K562 (cell line): ENCODE measurements around the gene PITRM1. TPM values are rescaled to one million over a fixed set of nuclear protein-coding genes. Genes with fewer than 3 reads are reported as not detected.

Source experiments
- ARID1B ChIP-seq: fragments of 450-650 bp; IDR thresholded peaks from 2 replicates; pipeline ENCODE4 v1.6.1; 2016; ENCODE audit warnings: antibody characterized with exemption, mild to moderate bottlenecking, inconsistent platforms
- CBX8 ChIP-seq: fragments of 200-600 bp; sonication (generic); IDR thresholded peaks from 2 replicates; pipeline ENCODE4 v1.6.1; 2012; ENCODE audit warnings: borderline replicate concordance, mixed run types, low read depth, mild to moderate bottlenecking, moderate library complexity, mixed read lengths, low read length, control low read depth, inconsistent platforms; ENCODE audit not compliant: poor library complexity, severe bottlenecking; ENCODE audit errors: extremely low read depth
- CHD2 ChIP-seq: IDR thresholded peaks from 2 replicates; pipeline ENCODE4 v1.6.1; 2011; ENCODE audit warnings: low read depth, low read length
- CXXC5 ChIP-seq: fragments of 250-450 bp; sonication (Bioruptor Pico); IDR thresholded peaks from 2 replicates; pipeline ENCODE4 v1.8.0; 2022; ENCODE audit warnings: inconsistent platforms, mild to moderate bottlenecking, moderate library complexity
- HMGN3 ChIP-seq: IDR thresholded peaks from 2 replicates; pipeline ENCODE4 v1.6.1; 2011; ENCODE audit warnings: borderline replicate concordance, low read depth, mild to moderate bottlenecking, mixed read lengths, low read length; ENCODE audit not compliant: insufficient read length; ENCODE audit errors: extremely low read depth
- MYBL2 ChIP-seq, 2 experiments: fragments of 450-650 bp in 1 of 2; sonication (generic) in 1 of 2; formaldehyde crosslinking in 1 of 2; IDR thresholded peaks; 2 replicates each; pipeline versions ENCODE4 v1.6.1 to v1.8.1; 2017 to 2022; ENCODE audit warnings: borderline replicate concordance in 1 of 2, inconsistent platforms in 1 of 2, low read depth in 1 of 2, mild to moderate bottlenecking in 1 of 2, missing genetic modification reagents in 1 of 2, moderate library complexity in 1 of 2
- RAD51 ChIP-seq: fragments of 450-650 bp; IDR thresholded peaks from 2 replicates; pipeline ENCODE4 v1.7.1; 2016; ENCODE audit warnings: low read depth, mild to moderate bottlenecking, borderline replicate concordance
- RCOR1 ChIP-seq, 2 experiments: IDR thresholded peaks; 2 replicates each; pipeline ENCODE4 v1.6.1; 2012; ENCODE audit warnings: low read depth in 2 of 2, low read length in 2 of 2, borderline replicate concordance in 1 of 2, improper control_type of control experiment in 1 of 2
- SMAD4 ChIP-seq: fragments of 250-450 bp; sonication (Bioruptor Pico); conservative IDR thresholded peaks from 2 replicates; pipeline ENCODE4 v1.8.0; 2021; ENCODE audit warnings: inconsistent platforms, mild to moderate bottlenecking, moderate library complexity
- SP1 ChIP-seq: sonication (generic); formaldehyde crosslinking; IDR thresholded peaks from 2 replicates; pipeline ENCODE4 v1.8.1; 2022; ENCODE audit warnings: mild to moderate bottlenecking, missing genetic modification reagents
- SREBF2 ChIP-seq: sonication (generic); formaldehyde crosslinking; IDR thresholded peaks from 2 replicates; pipeline ENCODE4 v1.4.0; 2020; ENCODE audit warnings: mild to moderate bottlenecking, missing genetic modification reagents
- TBP ChIP-seq: optimal IDR thresholded peaks from 2 replicates; pipeline ENCODE3; 2011; ENCODE audit warnings: low read depth, low read length, improper control_type of control experiment
- ZNF23 ChIP-seq: fragments of 250-450 bp; sonication (Bioruptor Pico); IDR thresholded peaks from 2 replicates; pipeline ENCODE4 v1.4.0; 2020; ENCODE audit warnings: mild to moderate bottlenecking
- ZNF551 ChIP-seq: fragments of 250-450 bp; sonication (Bioruptor Pico); IDR thresholded peaks from 2 replicates; pipeline ENCODE4 v1.5.0; 2021; ENCODE audit warnings: mild to moderate bottlenecking, moderate library complexity
- ZSCAN29 ChIP-seq: fragments of 450-650 bp; IDR thresholded peaks from 2 replicates; pipeline ENCODE4 v1.6.1; 2017
- polyA plus RNA-seq, 8 experiments: library from polyadenylated mRNA; depleted of rRNA in 4 of 8; stranded (reverse) in 5 of 8; unstranded in 3 of 8; fragments of >200 nt; fragmentation: Nextera tagmentation in 2 of 8; fragmentation: Illumina TruSeq in 1 of 8; extraction: Ambion mirVana in 2 of 8; extraction: Trizol in 1 of 8; gene quantifications; 2 replicates each; pipeline versions ENCODE4 v1.2.1 to v1.2.3, GENCODE V29; 2011 to 2014; ENCODE audit warnings: inconsistent platforms in 1 of 8, missing spikeins in 1 of 8
- total RNA-seq, 7 experiments: library from RNA; depleted of rRNA in 6 of 7; stranded (reverse); fragments of >200 nt in 6 of 7; fragmentation: Illumina TruSeq in 2 of 7; extraction: Trizol in 2 of 7; gene quantifications; 2 replicates each; pipeline versions ENCODE4 v1.2.1 to v1.2.3, GENCODE V29; 2011 to 2021; ENCODE audit warnings: low replicate concordance in 1 of 7
- TF ChIP-seq, protein P1 (sequence below): fragments of 450-650 bp; IDR thresholded peaks from 2 replicates; pipeline ENCODE4 v1.6.1; 2017; ENCODE audit warnings: mild to moderate bottlenecking, moderate library complexity
- TF ChIP-seq, protein P2 (sequence below): sonication (generic); formaldehyde crosslinking; IDR thresholded peaks from 2 replicates; pipeline ENCODE4 v1.8.0; 2022; ENCODE audit warnings: mild to moderate bottlenecking, low read depth, missing genetic modification reagents
- TF ChIP-seq, protein P3 (sequence below), 2 experiments: fragments of 450-650 bp in 1 of 2; sonication (generic) in 1 of 2; formaldehyde crosslinking; conservative IDR thresholded peaks; 2 replicates each; pipeline versions ENCODE4 v1.4.0 to v1.8.1; 2020 to 2022; ENCODE audit warnings: mild to moderate bottlenecking in 1 of 2, missing genetic modification reagents in 1 of 2
- TF ChIP-seq, protein P4 (sequence below): fragments of 250-450 bp; sonication (Bioruptor Pico); IDR thresholded peaks from 2 replicates; pipeline ENCODE4 v1.5.0; 2021; ENCODE audit warnings: mild to moderate bottlenecking, moderate library complexity

PITRM1 gene
- total and polyA plus RNA-seq, 9 of the 15 experiments (the other 6 are each of a cell fraction or from before 2014, with no cell fraction given): 21.1 to 70.4 (median 39.7) TPM

DNA sequence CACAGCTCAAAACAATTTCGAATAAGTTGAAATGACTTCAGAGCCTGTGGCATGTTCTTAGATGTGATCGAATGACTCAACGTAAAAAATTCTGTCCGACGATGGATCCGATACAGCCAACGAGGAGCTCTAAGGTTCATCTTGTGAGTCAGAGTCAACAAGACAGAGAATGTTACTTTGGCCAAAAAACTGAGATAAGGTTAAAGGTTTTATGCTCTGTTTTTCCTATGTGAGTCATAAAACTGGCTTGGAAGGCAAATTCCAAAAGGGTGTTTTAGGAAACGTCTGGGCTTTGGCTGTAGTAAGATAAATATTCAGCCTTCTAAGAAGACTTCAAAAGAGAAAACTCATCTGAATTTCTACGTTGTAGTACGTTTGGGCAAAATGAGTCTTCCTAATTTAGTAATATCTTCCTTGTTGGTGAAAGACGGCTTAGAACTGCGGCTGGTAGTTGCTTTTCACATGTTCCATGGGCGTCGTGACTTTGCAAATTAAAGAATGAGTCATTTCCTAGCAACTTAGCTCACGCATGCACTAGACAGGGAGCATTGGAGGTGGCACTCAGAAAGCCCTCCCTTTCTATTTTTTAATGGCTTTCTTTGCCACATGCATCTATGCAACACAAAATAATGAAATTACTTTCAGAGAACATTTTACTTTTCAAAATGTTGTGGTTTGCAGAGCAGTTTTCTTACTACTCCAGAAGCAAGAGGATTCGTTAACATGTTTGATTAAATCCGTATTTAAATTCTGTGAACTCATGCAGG is 77.0 kb downstream of the PITRM1 start (continued):
- TF ChIP-seq CHD2 (no peak), CXXC5 (CRISPR knock-in tag) (peak; percentile 31; the same call in 1 of the 2 replicates), ZNF551 (CRISPR knock-in tag) (peak; percentile 10; the same call in 1 of the 2 replicates), RAD51 (no peak), SMAD4 (CRISPR knock-in tag) (peak; percentile 38; the same call in 1 of the 2 replicates), RCOR1 (IDR thresholded peaks at IDR 0.05; ENCODE audit: borderline replicate concordance in 1 of 2, low read depth in 2 of 2, low read length in 2 of 2) (peak in 1 of 2 experiments; percentile 47; a peak in 1 of 4 replicates), SP1 (no peak; the same call in 1 of the 2 replicates), MYBL2 (IDR thresholded peaks at IDR 0.05; ENCODE audit: low read depth) (no peak), MYBL2 (CRISPR knock-in tag; IDR thresholded peaks at IDR 0.05; ENCODE audit: borderline replicate concordance) (no peak), SREBF2 (CRISPR knock-in tag) (no peak), ZNF23 (CRISPR knock-in tag) (no peak), ZSCAN29 (no peak), ARID1B (peak; percentile 92), CBX8 (no peak), TBP (peak; percentile 52), HMGN3 (no peak)
- TF ChIP-seq, protein P1, sequence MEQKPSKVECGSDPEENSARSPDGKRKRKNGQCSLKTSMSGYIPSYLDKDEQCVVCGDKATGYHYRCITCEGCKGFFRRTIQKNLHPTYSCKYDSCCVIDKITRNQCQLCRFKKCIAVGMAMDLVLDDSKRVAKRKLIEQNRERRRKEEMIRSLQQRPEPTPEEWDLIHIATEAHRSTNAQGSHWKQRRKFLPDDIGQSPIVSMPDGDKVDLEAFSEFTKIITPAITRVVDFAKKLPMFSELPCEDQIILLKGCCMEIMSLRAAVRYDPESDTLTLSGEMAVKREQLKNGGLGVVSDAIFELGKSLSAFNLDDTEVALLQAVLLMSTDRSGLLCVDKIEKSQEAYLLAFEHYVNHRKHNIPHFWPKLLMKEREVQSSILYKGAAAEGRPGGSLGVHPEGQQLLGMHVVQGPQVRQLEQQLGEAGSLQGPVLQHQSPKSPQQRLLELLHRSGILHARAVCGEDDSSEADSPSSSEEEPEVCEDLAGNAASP: no peak
- TF ChIP-seq, protein P2, sequence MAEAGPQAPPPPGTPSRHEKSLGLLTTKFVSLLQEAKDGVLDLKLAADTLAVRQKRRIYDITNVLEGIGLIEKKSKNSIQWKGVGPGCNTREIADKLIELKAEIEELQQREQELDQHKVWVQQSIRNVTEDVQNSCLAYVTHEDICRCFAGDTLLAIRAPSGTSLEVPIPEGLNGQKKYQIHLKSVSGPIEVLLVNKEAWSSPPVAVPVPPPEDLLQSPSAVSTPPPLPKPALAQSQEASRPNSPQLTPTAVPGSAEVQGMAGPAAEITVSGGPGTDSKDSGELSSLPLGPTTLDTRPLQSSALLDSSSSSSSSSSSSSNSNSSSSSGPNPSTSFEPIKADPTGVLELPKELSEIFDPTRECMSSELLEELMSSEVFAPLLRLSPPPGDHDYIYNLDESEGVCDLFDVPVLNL (CRISPR knock-in tag): no peak
- TF ChIP-seq, protein P3, sequence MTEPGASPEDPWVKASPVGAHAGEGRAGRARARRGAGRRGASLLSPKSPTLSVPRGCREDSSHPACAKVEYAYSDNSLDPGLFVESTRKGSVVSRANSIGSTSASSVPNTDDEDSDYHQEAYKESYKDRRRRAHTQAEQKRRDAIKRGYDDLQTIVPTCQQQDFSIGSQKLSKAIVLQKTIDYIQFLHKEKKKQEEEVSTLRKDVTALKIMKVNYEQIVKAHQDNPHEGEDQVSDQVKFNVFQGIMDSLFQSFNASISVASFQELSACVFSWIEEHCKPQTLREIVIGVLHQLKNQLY (CRISPR knock-in tag; conservative IDR thresholded peaks at IDR 0.05): no peak
- TF ChIP-seq, protein P4, sequence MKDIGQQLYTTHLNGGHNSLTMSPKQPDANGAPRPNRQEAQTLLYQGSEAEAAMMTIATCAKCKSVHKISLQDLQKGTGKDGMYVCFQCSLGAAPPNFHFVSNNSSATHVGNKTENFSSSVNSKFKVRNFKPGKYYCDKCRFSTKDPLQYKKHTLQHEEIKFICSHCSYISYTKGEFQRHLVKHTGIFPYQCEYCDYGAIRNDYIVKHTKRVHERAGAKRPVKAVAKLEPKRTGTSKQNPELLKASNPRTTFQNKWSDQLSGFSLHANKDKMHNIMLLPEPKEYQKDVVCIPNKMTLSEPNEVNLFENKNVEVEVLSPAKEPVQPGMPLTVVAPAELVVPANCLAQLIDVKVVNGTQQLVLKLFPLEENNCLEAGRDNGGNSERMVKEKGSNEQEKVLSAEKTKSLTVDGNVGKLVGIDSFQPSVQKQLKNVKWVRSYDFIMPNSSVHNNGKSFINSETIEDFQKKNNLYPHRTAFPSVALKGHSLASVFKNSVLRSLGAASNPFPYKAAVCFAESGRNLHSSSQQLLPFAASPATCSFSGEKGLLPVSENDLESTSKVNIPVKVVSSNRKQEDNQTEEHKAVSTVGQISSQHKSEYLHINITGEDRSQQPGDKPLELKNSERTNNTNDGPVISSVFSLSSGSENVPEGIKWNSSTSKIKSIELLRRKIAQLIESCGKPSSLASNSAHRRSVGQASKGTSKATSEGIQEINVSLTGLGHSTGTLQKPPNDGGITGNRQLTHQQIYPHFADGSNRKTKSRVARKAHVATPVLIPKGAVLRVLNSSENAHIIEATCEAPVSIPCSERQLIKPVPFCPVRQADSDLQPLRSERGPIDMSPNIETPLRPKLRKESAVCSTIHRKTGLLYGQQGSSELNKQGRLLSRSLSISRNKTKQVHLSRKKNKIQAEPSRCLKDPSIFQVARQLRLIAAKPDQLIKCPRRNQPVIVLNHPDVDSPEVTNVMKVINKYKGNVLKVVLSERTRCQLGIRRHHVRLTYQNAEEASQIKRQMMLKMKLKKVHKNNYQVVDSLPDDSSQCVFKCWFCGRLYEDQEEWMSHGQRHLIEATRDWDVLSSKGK: no peak
